ENCODE data around the gene PICK1. TPM values are rescaled to one million over a fixed set of nuclear protein-coding genes. Genes with fewer than 3 reads are reported as not detected.
A peak's percentile ranks its signal among the peaks of the same experiment; 100 is the strongest.

The PICK1 gene
- total RNA-seq, 1 donor from 2014 or later, result 10.7 TPM

DNA sequence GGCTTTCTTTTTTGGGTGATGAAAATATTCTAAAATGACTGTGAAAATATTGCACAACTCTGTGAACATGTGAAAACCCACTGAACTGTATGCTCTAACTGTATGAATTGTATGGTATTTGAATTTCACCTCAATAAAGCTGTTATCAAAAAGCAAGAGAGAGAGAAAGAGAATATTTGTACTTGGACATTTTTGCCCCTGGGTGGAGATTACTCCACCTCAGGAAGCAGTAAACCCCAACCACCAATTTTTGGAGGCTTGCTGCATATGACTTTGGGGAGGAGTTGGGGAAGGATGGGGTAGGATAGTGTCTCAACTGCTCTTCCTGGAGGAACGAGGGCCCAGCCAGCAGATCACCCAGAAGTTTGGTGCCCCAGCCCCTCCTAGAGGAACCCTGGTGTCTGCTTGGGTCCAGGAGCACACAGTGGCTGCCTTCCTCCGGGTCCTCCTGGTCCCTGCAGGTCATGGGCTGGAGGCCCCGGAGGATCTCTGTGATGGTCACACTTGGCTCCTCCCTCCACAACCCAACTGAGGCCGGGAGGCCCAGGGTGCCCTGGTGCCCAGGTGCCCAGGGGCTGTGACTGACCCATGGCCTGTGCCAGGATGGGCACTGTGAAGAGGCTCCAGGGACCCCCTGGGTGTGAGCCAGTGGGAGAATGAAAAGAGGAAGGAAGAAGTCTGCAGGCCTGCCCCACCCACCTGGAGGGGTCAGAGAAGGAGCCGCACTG is 15.3 kb upstream of the PICK1 start:
- Histone ChIP-seq H3K27ac (no peak overlapping the region), H3K4me3 (no peak overlapping the region), H3K36me3 (no peaks in the 10 kb centered on the region), H2AFZ (replicated peaks) (no peak overlapping the region), H4K20me1 (ENCODE audit: low read depth) (no peaks in the 10 kb centered on the region), H3K9me3 (ENCODE audit: low read depth) (no peaks in the 10 kb centered on the region), H3K9ac (no peak overlapping the region), H3K27me3 (no peaks in the 10 kb centered on the region), H3K4me1 (peaks cover 12% of the 10 kb centered on the region), H3F3A (ENCODE audit: low read depth) (peaks cover 13% of the 10 kb centered on the region), H3K79me2 (ENCODE audit: low read depth) (no peaks in the 10 kb centered on the region), H3K4me2 (no peak overlapping the region)
- TF ChIP-seq CTCF (IDR thresholded peaks at IDR 0.05) (no peak), EZH2phosphoT487 (IDR thresholded peaks at IDR 0.05) (no peak), EZH2 (IDR thresholded peaks at IDR 0.05) (no peak)
- peaks cover 22% of the 10 kb centered on the region for H3K27me3 Mint-ChIP-seq (ENCODE audit: insufficient read depth, low read depth)
- no peaks in the 10 kb centered on the region for H3K9me3 Mint-ChIP-seq
- no peaks in the 10 kb centered on the region for H3K36me3 Mint-ChIP-seq
- no peak overlapping the region for H3K27ac Mint-ChIP-seq
- peaks cover 16% of the 10 kb centered on the region for H3K4me1 Mint-ChIP-seq
- H3K4me3 Mint-ChIP-seq, result no peak overlapping the region
- DNase-seq (ENCODE audit: low spot score), result no peak

GRCh38 chr22:38042488-38042790 is 14.8 kb upstream of the PICK1 start:
- Histone ChIP-seq H3K27ac (no peak overlapping the region), H4K20me1 (ENCODE audit: low read depth) (no peaks in the 10 kb centered on the region), H3K4me2 (no peak overlapping the region), H3K4me1 (peaks cover 13% of the 10 kb centered on the region), H3K9ac (no peak overlapping the region), H3K79me2 (ENCODE audit: low read depth) (no peaks in the 10 kb centered on the region), H3F3A (ENCODE audit: low read depth) (peaks cover 13% of the 10 kb centered on the region), H3K36me3 (no peaks in the 10 kb centered on the region), H2AFZ (replicated peaks) (no peak overlapping the region), H3K4me3 (no peak overlapping the region), H3K9me3 (ENCODE audit: low read depth) (no peaks in the 10 kb centered on the region), H3K27me3 (no peaks in the 10 kb centered on the region)
- no peaks in the 10 kb centered on the region for H3K9me3 Mint-ChIP-seq
- peak overlapping the region; percentile 38 for H3K27ac Mint-ChIP-seq
- no peaks in the 10 kb centered on the region for H3K36me3 Mint-ChIP-seq
- H3K4me1 Mint-ChIP-seq, result peaks cover 19% of the 10 kb centered on the region
- no peak for DNase-seq (ENCODE audit: low spot score)
- no peak for TF ChIP-seq EZH2phosphoT487 (IDR thresholded peaks at IDR 0.05)
- no peak for TF ChIP-seq CTCF (IDR thresholded peaks at IDR 0.05)
- TF ChIP-seq EZH2 (IDR thresholded peaks at IDR 0.05), result no peak
- H3K27me3 Mint-ChIP-seq (ENCODE audit: insufficient read depth, low read depth), result peaks cover 24% of the 10 kb centered on the region
- no peak overlapping the region for H3K4me3 Mint-ChIP-seq

DNA sequence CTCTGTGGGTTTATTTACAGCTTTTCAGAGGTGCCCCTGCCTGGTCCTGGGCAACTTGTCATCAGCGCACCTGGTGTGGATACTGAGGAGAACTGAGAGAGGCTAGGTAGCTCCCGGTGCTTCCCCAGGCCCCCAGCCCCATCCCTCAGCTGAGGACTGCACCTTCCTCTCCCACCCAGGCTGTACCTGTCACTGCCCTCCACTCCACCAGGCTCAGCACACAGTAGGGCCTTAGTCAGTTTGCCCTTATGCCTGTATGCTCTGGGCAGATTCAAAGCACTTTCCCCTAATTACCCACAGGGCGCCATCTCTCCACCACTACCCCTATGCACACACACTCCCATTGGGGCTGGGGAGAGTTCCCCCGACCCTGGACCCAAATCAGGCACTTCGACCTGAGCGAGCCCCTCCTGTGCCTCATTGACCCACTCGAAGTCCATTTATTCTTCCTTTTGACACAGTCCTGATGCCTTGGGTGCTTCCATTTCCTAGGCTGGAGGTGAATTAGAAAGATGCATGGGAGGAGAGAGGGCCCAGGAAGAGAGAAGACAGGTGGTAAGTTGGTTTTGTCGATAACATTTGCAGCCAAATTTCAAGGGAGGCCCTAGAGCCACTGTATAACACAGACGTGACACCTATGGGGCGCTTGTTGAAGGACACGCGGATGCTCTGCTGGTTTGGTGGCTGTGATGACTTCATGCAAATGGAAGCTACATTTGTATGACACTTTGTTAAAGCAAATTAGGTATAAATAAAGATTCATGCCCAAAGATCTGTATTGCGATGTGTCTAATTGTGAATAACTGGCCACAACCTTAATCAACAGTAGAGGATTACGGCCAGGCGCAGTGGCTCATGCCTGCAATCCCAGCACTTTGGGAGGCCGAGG is 13.8 kb upstream of the PICK1 start:
- no peak overlapping the region for H3K27ac ChIP-seq
- H3K27ac Mint-ChIP-seq, result no peak overlapping the region
- no peak overlapping the region for H3K4me3 Mint-ChIP-seq

More for the DNA sequence above, 13.8 kb upstream of the PICK1 start:
- Histone ChIP-seq H2AFZ (replicated peaks) (no peak overlapping the region), H3K27me3 (peaks cover 5% of the 10 kb centered on the region), H3K79me2 (ENCODE audit: low read depth) (no peaks in the 10 kb centered on the region), H3K9ac (no peak overlapping the region), H3K4me3 (no peak overlapping the region), H3K4me1 (peaks cover 13% of the 10 kb centered on the region), H3F3A (ENCODE audit: low read depth) (peaks cover 13% of the 10 kb centered on the region), H3K36me3 (no peaks in the 10 kb centered on the region), H4K20me1 (ENCODE audit: low read depth) (no peaks in the 10 kb centered on the region), H3K9me3 (ENCODE audit: low read depth) (no peaks in the 10 kb centered on the region), H3K4me2 (no peak overlapping the region)
- no peaks in the 10 kb centered on the region for H3K9me3 Mint-ChIP-seq
- DNase-seq (ENCODE audit: low spot score), result no peak
- no peaks in the 10 kb centered on the region for H3K36me3 Mint-ChIP-seq
- H3K27me3 Mint-ChIP-seq (ENCODE audit: insufficient read depth, low read depth), result peaks cover 20% of the 10 kb centered on the region
- peaks cover 14% of the 10 kb centered on the region for H3K4me1 Mint-ChIP-seq
- TF ChIP-seq EZH2 (IDR thresholded peaks at IDR 0.05) (no peak), CTCF (IDR thresholded peaks at IDR 0.05) (no peak), EZH2phosphoT487 (IDR thresholded peaks at IDR 0.05) (no peak)

Measured in neural progenitor cell (in vitro differentiated cells).